Upper lobe of right lung (tissue), 1 donor: ENCODE measurements around the gene HNF1A. TPM values are rescaled to one million over a fixed set of nuclear protein-coding genes. Genes with fewer than 3 reads are reported as not detected.

Experiments used
- ATAC-seq: fragments of 200-7000 bp; cut with Tn5 transposase; one replicate; pipeline ENCODE4 v1.9.1; 2020; ENCODE audit warnings: mild to moderate bottlenecking, moderate library complexity
- DNase-seq: peaks from one replicate; pipeline ENCODE4 v3.0.0-alpha.2; 2020
- H3K27ac ChIP-seq: fragments of 200-600 bp; one replicate; pipeline ENCODE4 v1.8.0; 2022
- H3K27me3 ChIP-seq: fragments of 200-600 bp; one replicate; pipeline ENCODE4 v1.8.0; 2022; ENCODE audit warnings: mild to moderate bottlenecking
- H3K36me3 ChIP-seq: fragments of 200-600 bp; one replicate; pipeline ENCODE4 v1.8.0; 2022
- H3K4me1 ChIP-seq: fragments of 200-600 bp; one replicate; pipeline ENCODE4 v1.8.0; 2022
- H3K4me3 ChIP-seq: fragments of 200-600 bp; one replicate; pipeline ENCODE4 v1.8.0; 2022; ENCODE audit warnings: mild to moderate bottlenecking
- H3K9me3 ChIP-seq: fragments of 200-600 bp; one replicate; pipeline ENCODE4 v1.8.0; 2022
- CTCF ChIP-seq: fragments of 200-600 bp; IDR thresholded peaks from one replicate; pipeline ENCODE4 v1.8.0; 2022; ENCODE audit warnings: antibody characterized with exemption
- intact Hi-C: fragments of 100-400 bp; cut with DNase I; formaldehyde crosslinking; loops from one replicate; pipeline ENCODE4 v1.11.0; 2022
- total RNA-seq: library from RNA; stranded (reverse); fragmentation: NEBNext Ultra II Directional; extraction: Animal tissue kit (Norgen Biotek cat#: 25700); gene quantifications from one replicate; pipeline ENCODE4 v1.2.1, GENCODE V29; 2021
- donor health status: DM: no; HTN: yes; CAD: no; lungs with severe emphysema.

The HNF1A gene
- total RNA-seq, 1 donor from 2014 or later: not detected

GRCh38 chr12:121026274-121027045, 48.1 kb downstream of the HNF1A start:
- H3K27ac ChIP-seq: no peak overlapping the region
- intact Hi-C loops: no loop called here
- no peaks in the 10 kb centered on the region for H3K27me3 ChIP-seq
- no peak for ATAC-seq
- no peak overlapping the region for H3K4me3 ChIP-seq
- no peaks in the 10 kb centered on the region for H3K9me3 ChIP-seq
- no peaks in the 10 kb centered on the region for H3K4me1 ChIP-seq
- no peak for TF ChIP-seq CTCF
- DNase-seq: no peak
- H3K36me3 ChIP-seq: no peaks in the 10 kb centered on the region

- no peaks in the 10 kb centered on the region for H3K36me3 ChIP-seq
- H3K27ac ChIP-seq: no peak overlapping the region
- no peaks in the 10 kb centered on the region for H3K27me3 ChIP-seq
- DNase-seq (no peak), ATAC-seq (no peak)
- no peak overlapping the region for H3K4me3 ChIP-seq
- no peaks in the 10 kb centered on the region for H3K4me1 ChIP-seq
- intact Hi-C loops: no loop called here
- no peaks in the 10 kb centered on the region for H3K9me3 ChIP-seq
- no peak for TF ChIP-seq CTCF
These were observed 52.4 kb downstream of the HNF1A start for GRCh38 chr12:121030576-121031212.

GRCh38 chr12:121033625-121034349, 55.4 kb downstream of the HNF1A start:
- intact Hi-C loops: no loop called here

GRCh38 chr12:121034616-121035305, 56.4 kb downstream of the HNF1A start:
- H3K9me3 ChIP-seq: no peaks in the 10 kb centered on the region
- intact Hi-C loops: no loop called here
- no peak for TF ChIP-seq CTCF
- no peak overlapping the region for H3K4me3 ChIP-seq
- H3K4me1 ChIP-seq: peaks cover 7% of the 10 kb centered on the region
- DNase-seq (no peak), ATAC-seq (no peak)
- no peaks in the 10 kb centered on the region for H3K36me3 ChIP-seq
- no peaks in the 10 kb centered on the region for H3K27me3 ChIP-seq
- H3K27ac ChIP-seq: no peak overlapping the region

More at GRCh38 chr12:121033625-121034349, 55.4 kb downstream of the HNF1A start:
- no peak for TF ChIP-seq CTCF
- H3K27me3 ChIP-seq: no peaks in the 10 kb centered on the region
- no peaks in the 10 kb centered on the region for H3K36me3 ChIP-seq
- ATAC-seq (peak; percentile 73), DNase-seq (no peak)
- H3K9me3 ChIP-seq: no peaks in the 10 kb centered on the region
- H3K27ac ChIP-seq: no peak overlapping the region
- H3K4me3 ChIP-seq: no peak overlapping the region
- peaks cover 6% of the 10 kb centered on the region for H3K4me1 ChIP-seq

GRCh38 chr12:121036810-121037326, 58.5 kb downstream of the HNF1A start:
- H3K27ac ChIP-seq: no peak overlapping the region
- ATAC-seq (peak; percentile 8), DNase-seq (peak; percentile 18)
- peaks cover 7% of the 10 kb centered on the region for H3K4me1 ChIP-seq
- no peaks in the 10 kb centered on the region for H3K9me3 ChIP-seq
- H3K4me3 ChIP-seq: no peak overlapping the region
- TF ChIP-seq CTCF: no peak
- no peaks in the 10 kb centered on the region for H3K27me3 ChIP-seq
- no peaks in the 10 kb centered on the region for H3K36me3 ChIP-seq
- intact Hi-C loops: no loop called here
